ENCODE measurements around the gene TGFBRAP1. TPM values are rescaled to one million over a fixed set of nuclear protein-coding genes. Genes with fewer than 3 reads are reported as not detected.

Gene TGFBRAP1
- total RNA-seq, 1 experiment from 2014 or later: 19.3 TPM

DNA sequence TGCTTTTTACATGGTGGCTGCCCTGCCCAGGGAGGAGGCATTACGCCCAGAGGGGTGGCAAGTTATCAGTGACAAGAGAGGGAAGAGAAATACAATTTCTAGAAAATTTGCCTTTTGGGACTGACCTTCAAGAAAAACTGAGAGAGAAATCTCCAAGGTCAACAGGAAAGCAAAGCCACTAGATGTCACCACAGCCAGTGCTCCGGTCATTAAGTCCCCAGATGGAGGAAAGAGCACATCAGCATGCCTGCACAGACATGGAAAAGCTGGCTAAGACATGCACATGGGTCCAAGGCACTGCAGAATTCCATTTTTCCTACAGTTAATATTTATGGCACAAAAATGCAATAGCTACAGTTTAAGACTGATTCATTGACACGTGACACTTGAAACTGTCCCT lies 48.3 kb upstream of the TGFBRAP1 start:
- DNase-seq (ENCODE audit: unreplicated experiment): no peak
- Mint-ChIP-seq H3K4me3 (ENCODE audit: unreplicated experiment) (no peak overlapping the region), H3K27ac (ENCODE audit: low read depth, unreplicated experiment) (no peak overlapping the region), H3K36me3 (ENCODE audit: insufficient read depth, unreplicated experiment) (peaks cover 96% of the 10 kb centered on the region), H3K4me1 (ENCODE audit: insufficient read depth, unreplicated experiment) (peaks cover 10% of the 10 kb centered on the region), H3K27me3 (ENCODE audit: insufficient read depth, unreplicated experiment) (no peaks in the 10 kb centered on the region), H3K9me3 (ENCODE audit: unreplicated experiment) (no peaks in the 10 kb centered on the region)
- intact Hi-C loops (cut with micrococcal nuclease): loop anchor here (2.0 kb wide), 1 partner anchor 143 kb away; no protein-coding TSS in a partner anchor
- no TSS peak for BruUV-seq (replicated peaks)
- TF ChIP-seq, protein P1, sequence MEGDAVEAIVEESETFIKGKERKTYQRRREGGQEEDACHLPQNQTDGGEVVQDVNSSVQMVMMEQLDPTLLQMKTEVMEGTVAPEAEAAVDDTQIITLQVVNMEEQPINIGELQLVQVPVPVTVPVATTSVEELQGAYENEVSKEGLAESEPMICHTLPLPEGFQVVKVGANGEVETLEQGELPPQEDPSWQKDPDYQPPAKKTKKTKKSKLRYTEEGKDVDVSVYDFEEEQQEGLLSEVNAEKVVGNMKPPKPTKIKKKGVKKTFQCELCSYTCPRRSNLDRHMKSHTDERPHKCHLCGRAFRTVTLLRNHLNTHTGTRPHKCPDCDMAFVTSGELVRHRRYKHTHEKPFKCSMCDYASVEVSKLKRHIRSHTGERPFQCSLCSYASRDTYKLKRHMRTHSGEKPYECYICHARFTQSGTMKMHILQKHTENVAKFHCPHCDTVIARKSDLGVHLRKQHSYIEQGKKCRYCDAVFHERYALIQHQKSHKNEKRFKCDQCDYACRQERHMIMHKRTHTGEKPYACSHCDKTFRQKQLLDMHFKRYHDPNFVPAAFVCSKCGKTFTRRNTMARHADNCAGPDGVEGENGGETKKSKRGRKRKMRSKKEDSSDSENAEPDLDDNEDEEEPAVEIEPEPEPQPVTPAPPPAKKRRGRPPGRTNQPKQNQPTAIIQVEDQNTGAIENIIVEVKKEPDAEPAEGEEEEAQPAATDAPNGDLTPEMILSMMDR (IDR thresholded peaks at IDR 0.05; ENCODE audit: unreplicated experiment): no peak
- CTCF ChIA-PET: interaction anchor here (1.4 to 2.0 kb wide), 4 partner anchors 9 to 141 kb away, joined by 5 to 6 read pairs (median 6); no protein-coding TSS in a partner anchor
- POLR2A ChIA-PET: interaction anchor here (1.0 kb wide), 1 partner anchor 138 kb away, joined by 3 read pairs; no protein-coding TSS in a partner anchor

GRCh38 chr2:105376789-105377240 lies 47.3 kb upstream of the TGFBRAP1 start:
- Mint-ChIP-seq H3K4me1 (ENCODE audit: insufficient read depth, unreplicated experiment) (peaks cover 10% of the 10 kb centered on the region), H3K4me3 (ENCODE audit: unreplicated experiment) (no peak overlapping the region), H3K27ac (ENCODE audit: low read depth, unreplicated experiment) (no peak overlapping the region), H3K36me3 (ENCODE audit: insufficient read depth, unreplicated experiment) (peaks cover 94% of the 10 kb centered on the region), H3K27me3 (ENCODE audit: insufficient read depth, unreplicated experiment) (no peaks in the 10 kb centered on the region), H3K9me3 (ENCODE audit: unreplicated experiment) (no peaks in the 10 kb centered on the region)
- BruUV-seq (replicated peaks): no TSS peak
- ChIA-PET CTCF (interaction anchor here (0.7 to 2.0 kb wide), 4 partner anchors 8 to 142 kb away, joined by 4 to 6 read pairs (median 6); no protein-coding TSS in a partner anchor), POLR2A (no interaction called here)
- no peak for DNase-seq (ENCODE audit: unreplicated experiment)
- intact Hi-C loops (cut with micrococcal nuclease): no loop called here
- TF ChIP-seq, protein P1 (IDR thresholded peaks at IDR 0.05; ENCODE audit: unreplicated experiment): no peak

DNA sequence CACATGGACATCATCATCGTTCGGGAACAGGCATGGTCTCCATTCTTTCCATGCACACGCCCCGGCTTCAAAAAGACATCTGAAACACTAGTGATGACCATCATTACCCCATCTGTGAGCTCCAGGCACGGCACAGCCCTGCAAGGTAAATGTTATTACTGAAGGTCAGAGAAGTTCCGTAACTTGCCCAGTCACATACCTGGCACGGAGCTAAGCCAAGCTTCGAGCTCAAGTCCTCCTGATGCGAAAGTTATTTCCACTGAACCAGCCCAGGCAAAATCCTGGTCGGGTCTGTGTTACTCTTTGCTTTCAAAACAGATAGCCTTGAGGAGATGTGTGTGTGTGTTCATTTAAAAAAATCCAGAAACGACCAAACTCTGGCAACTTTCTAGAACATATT lies 46.5 kb upstream of the TGFBRAP1 start:
- DNase-seq (ENCODE audit: unreplicated experiment): no peak
- BruUV-seq (replicated peaks): no TSS peak
- Mint-ChIP-seq H3K4me1 (ENCODE audit: insufficient read depth, unreplicated experiment) (peaks cover 10% of the 10 kb centered on the region), H3K9me3 (ENCODE audit: unreplicated experiment) (no peaks in the 10 kb centered on the region), H3K27ac (ENCODE audit: low read depth, unreplicated experiment) (peak overlapping the region; percentile 3), H3K36me3 (ENCODE audit: insufficient read depth, unreplicated experiment) (peaks cover 94% of the 10 kb centered on the region), H3K27me3 (ENCODE audit: insufficient read depth, unreplicated experiment) (no peaks in the 10 kb centered on the region), H3K4me3 (ENCODE audit: unreplicated experiment) (no peak overlapping the region)
- ChIA-PET POLR2A (interaction anchor here (2.4 kb wide), 1 partner anchor 8 kb away, joined by 8 read pairs; no protein-coding TSS in a partner anchor), CTCF (interaction anchor here (0.6 to 2.0 kb wide), 4 partner anchors 26 to 335 kb away, joined by 3 to 13 read pairs (median 4); no protein-coding TSS in a partner anchor)
- TF ChIP-seq, protein P1 (IDR thresholded peaks at IDR 0.05; ENCODE audit: unreplicated experiment): no peak
- intact Hi-C loops (cut with micrococcal nuclease): no loop called here

GRCh38 chr2:105375001-105375561 lies 45.5 kb upstream of the TGFBRAP1 start:
- ChIA-PET POLR2A (interaction anchor here (2.4 kb wide), 1 partner anchor 9 kb away, joined by 8 read pairs; no protein-coding TSS in a partner anchor), CTCF (interaction anchor here (1.3 to 2.0 kb wide), 2 partner anchors 27 to 146 kb away, joined by 4 to 13 read pairs; no protein-coding TSS in a partner anchor)
- Mint-ChIP-seq H3K9me3 (ENCODE audit: unreplicated experiment) (no peaks in the 10 kb centered on the region), H3K4me1 (ENCODE audit: insufficient read depth, unreplicated experiment) (peaks cover 10% of the 10 kb centered on the region), H3K4me3 (ENCODE audit: unreplicated experiment) (no peak overlapping the region), H3K27ac (ENCODE audit: low read depth, unreplicated experiment) (no peak overlapping the region), H3K27me3 (ENCODE audit: insufficient read depth, unreplicated experiment) (no peaks in the 10 kb centered on the region), H3K36me3 (ENCODE audit: insufficient read depth, unreplicated experiment) (peaks cover 94% of the 10 kb centered on the region)
- TF ChIP-seq, protein P1 (IDR thresholded peaks at IDR 0.05; ENCODE audit: unreplicated experiment): no peak
- no TSS peak for BruUV-seq (replicated peaks)
- intact Hi-C loops (cut with micrococcal nuclease): no loop called here
- DNase-seq (ENCODE audit: unreplicated experiment): no peak
